Stimulated activated CD4-positive, alpha-beta T cell treated with anti-CD3 and anti-CD28 coated beads, TNF-alpha, amount 100 ng/mL, for 24 hours (primary cell): ENCODE results near the gene CMTM7.

Source experiments
- DNase-seq, 3 experiments: peaks; one replicate each; pipeline ENCODE4 v3.0.0-alpha.2; 2020; ENCODE audit warnings: low read depth in 3 of 3

The CMTM7 gene

GRCh38 chr3:32413845-32414521 lies 22.3 kb downstream of the CMTM7 start:
- no peak for DNase-seq

- DNase-seq, result no peak
Measured at GRCh38 chr3:32414522-32415202, 23.0 kb downstream of the CMTM7 start.

GRCh38 chr3:32419742-32420125 lies 28.1 kb downstream of the CMTM7 start:
- no peak for DNase-seq

- DNase-seq, result peak in 1 of 3 experiments; percentile 32
Measured at GRCh38 chr3:32420126-32421038, 28.7 kb downstream of the CMTM7 start.

- no peak for DNase-seq
Measured at GRCh38 chr3:32421185-32421584, 29.5 kb downstream of the CMTM7 start.

- DNase-seq, result no peak
Measured at GRCh38 chr3:32421991-32422859, 30.6 kb downstream of the CMTM7 start.

GRCh38 chr3:32422943-32423342 lies 31.3 kb downstream of the CMTM7 start:
- DNase-seq, result no peak

GRCh38 chr3:32423534-32423933 lies 31.9 kb downstream of the CMTM7 start:
- no peak for DNase-seq

GRCh38 chr3:32423956-32424557 lies 32.4 kb downstream of the CMTM7 start:
- no peak for DNase-seq

GRCh38 chr3:32424581-32425250 lies 33.1 kb downstream of the CMTM7 start:
- no peak for DNase-seq

GRCh38 chr3:32428092-32429068 lies 36.7 kb downstream of the CMTM7 start:
- no peak for DNase-seq

- DNase-seq, result no peak
Measured at GRCh38 chr3:32430900-32431299, 39.2 kb downstream of the CMTM7 start.

GRCh38 chr3:32431481-32431880 lies 39.8 kb downstream of the CMTM7 start:
- no peak for DNase-seq

- no peak for DNase-seq
Measured at GRCh38 chr3:32432045-32432710, 40.5 kb downstream of the CMTM7 start.

GRCh38 chr3:32432711-32433530 lies 41.3 kb downstream of the CMTM7 start:
- DNase-seq, result no peak

- no peak for DNase-seq
Measured at GRCh38 chr3:32434206-32434605, 42.6 kb downstream of the CMTM7 start.

- no peak for DNase-seq
Measured at GRCh38 chr3:32435911-32436815, 44.5 kb downstream of the CMTM7 start.
